Skeletal muscle cell (primary cell): Measurements from ENCODE around the gene ZNF343.
"Not testable (repeated sequence)": the region's sequence is repeated elsewhere in the genome, so short reads cannot be mapped to it uniquely, and the experiment has no call there.

Experiments
- DNase-seq: peaks from one replicate; pipeline ENCODE4 v3.0.0-alpha.2; 2010; ENCODE audit warnings: low read depth
- H3K4me3 ChIP-seq: 2 replicates; pipeline ENCODE4 v1.5.1; 2011; ENCODE audit warnings: low read depth, mild to moderate bottlenecking, control low read depth, low read length, moderate library complexity

The ZNF343 gene

GRCh38 chr20:2522826-2523429 is 14.2 kb upstream of the ZNF343 start:
- DNase-seq, H3K4me3 ChIP-seq: not testable (repeated sequence)

DNA sequence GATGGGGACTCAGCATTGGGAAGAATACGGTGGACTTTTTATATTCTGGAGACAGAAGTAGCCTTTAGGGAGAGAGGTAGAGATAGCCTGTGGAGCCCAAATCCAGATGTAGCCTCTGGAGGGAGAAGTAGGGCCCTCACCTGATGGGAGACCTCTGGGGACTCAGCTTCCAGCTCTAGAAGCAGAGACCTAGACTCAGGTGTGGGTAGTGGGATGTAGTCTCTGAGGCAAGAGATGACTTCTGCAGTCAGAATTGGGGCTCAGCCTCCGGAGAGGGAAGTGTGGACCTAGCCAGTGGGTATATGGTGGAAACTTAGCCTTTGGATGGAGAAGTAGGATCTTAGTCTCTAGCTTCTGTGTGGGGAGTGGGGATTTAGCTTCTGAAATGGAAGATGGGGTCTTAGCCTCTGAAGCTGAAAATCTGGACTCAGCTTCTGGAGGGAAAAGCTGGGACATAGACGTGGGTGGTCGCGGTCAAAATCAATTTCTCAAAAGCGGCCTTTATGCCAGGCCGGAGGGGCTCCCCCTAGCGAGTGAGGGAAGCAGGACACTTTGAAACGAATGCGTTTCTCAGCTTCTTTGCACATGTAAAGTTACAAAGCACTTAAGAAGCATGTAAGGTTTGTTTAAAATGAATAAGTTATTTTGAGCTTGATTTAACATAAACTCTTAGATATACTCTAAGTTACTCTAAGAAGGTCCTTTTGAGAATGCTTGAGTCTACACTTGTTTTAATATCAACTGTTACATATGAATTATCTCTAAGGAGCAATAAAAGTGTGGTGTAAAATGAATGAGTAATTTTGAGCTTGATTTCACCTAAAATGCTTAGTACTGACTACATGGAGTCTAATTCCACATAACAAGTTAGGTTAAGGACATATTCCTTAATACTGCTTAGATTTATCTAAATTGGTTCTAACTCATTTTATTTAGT is 12.9 kb upstream of the ZNF343 start:
- no peak overlapping the region for H3K4me3 ChIP-seq
- no peak for DNase-seq

DNA sequence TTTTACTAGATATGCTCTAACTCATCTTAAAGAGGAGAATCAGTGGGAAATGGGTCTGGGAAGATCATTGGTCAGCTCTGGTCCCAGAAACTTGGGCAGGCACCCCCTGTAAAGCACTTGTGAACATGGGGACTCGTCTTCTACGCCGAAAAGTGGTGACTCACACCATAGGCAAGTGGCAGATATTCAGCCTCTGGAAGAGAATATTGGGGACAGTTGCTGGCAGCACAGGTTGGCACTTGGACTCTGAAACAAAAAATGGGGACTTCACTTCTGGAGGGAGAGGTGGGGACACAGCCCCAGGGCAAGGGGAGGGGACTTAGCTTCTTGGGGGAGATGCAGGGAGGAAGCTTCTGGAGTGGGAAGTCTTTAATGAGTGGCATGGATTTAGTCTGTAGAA is 11.9 kb upstream of the ZNF343 start:
- no peak overlapping the region for H3K4me3 ChIP-seq
- DNase-seq = no peak

- no peak overlapping the region for H3K4me3 ChIP-seq
- DNase-seq = peak; percentile 87
These were observed 10.5 kb upstream of the ZNF343 start for GRCh38 chr20:2519115-2519809.

GRCh38 chr20:2518558-2518957 is 9.8 kb upstream of the ZNF343 start:
- H3K4me3 ChIP-seq = no peak overlapping the region
- DNase-seq = no peak

GRCh38 chr20:2518096-2518495 is 9.4 kb upstream of the ZNF343 start:
- H3K4me3 ChIP-seq = no peak overlapping the region
- DNase-seq = no peak

DNA sequence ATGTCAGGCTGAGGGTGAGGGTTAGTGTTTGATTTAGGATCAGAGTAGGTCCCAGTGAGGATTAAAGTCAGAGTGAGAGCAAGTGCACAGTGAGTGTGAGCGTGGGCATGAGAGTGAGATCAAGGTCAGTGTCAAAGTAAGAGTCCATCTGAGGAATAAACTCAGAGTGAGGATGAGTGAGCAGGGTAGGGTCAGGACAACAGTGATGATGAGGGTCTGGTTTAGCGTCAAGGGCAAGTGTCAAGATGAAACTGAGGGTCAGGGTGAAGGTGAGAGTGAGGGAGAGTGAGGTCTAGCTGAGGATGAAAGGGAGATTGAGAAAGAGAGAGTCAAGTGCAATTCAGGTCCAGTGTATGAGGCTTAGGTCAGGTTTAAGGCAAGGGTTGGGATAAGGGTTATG is 7.7 kb upstream of the ZNF343 start:
- no peak for DNase-seq

DNA sequence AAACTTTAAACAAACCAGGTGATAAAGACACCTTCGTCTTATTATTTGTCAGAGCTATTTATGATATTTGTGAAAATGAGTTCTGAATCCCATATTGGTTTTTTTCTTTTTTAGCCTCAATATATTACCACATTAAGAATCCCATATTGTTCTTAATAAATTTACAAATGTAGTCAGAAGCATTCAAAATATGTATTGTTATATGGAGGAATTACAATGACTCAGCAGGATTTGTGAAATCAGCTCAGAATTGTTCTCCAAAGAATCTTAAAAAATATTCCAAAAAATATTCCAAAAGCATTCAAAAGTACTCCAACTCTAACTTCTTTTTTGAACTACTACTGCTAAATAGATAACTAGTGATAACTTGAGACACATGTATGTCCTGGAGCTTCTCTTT is 6.5 kb upstream of the ZNF343 start:
- H3K4me3 ChIP-seq = no peak overlapping the region
- no peak for DNase-seq

More for the DNA sequence above, 7.7 kb upstream of the ZNF343 start:
- H3K4me3 ChIP-seq = no peak overlapping the region

DNA sequence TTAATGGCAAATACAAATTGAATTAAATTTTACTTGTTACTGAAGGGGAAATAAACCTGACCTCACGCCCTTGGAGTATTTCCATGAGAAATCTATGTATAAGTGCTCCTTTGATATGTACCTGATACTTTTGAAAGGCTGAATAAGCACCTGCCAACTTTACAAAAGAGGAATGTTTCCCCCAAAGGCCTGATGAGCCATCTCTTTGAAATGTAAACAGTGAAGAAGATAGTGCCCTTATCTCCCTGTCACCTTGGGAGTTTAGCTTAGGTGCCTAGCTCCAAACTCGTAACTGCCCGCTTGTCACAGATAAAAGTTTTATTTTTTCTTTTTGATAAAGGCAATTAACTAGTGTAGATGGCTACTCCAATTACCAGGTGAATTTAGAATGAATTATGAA is 1.1 kb upstream of the ZNF343 start:
- no peak overlapping the region for H3K4me3 ChIP-seq
- no peak for DNase-seq

- DNase-seq = no peak
- peak overlapping the region; percentile 92 for H3K4me3 ChIP-seq
These were observed 710 bp upstream of the ZNF343 start for GRCh38 chr20:2509468-2509781.

GRCh38 chr20:2507875-2508630 is 662 bp downstream of the ZNF343 start:
- no peak for DNase-seq
- H3K4me3 ChIP-seq = peak overlapping the region; percentile 92

GRCh38 chr20:2507464-2507863 is 1.3 kb downstream of the ZNF343 start:
- DNase-seq = no peak
- peak overlapping the region; percentile 92 for H3K4me3 ChIP-seq

DNA sequence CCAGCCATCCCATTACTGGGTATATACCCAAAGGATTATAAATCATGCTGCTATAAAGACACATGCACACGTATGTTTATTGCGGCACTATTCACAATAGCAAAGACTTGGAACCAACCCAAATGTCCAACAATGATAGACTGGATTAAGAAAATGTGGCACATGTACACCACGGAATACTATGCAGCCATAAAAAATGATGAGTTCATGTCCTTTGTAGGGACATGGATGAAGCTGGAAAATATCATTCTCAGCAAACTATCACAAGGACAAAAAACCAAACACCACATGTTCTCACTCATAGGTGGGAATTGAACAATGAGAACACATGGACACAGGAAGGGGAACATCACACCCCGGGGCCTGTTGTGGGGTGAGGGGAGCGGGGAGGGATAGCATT is 2.3 kb downstream of the ZNF343 start:
- not testable (repeated sequence) for DNase-seq, H3K4me3 ChIP-seq

GRCh38 chr20:2504803-2505202 is 3.9 kb downstream of the ZNF343 start:
- H3K4me3 ChIP-seq, DNase-seq: not testable (repeated sequence)

GRCh38 chr20:2502808-2503384 is 5.8 kb downstream of the ZNF343 start:
- not testable (repeated sequence) for H3K4me3 ChIP-seq, DNase-seq

DNA sequence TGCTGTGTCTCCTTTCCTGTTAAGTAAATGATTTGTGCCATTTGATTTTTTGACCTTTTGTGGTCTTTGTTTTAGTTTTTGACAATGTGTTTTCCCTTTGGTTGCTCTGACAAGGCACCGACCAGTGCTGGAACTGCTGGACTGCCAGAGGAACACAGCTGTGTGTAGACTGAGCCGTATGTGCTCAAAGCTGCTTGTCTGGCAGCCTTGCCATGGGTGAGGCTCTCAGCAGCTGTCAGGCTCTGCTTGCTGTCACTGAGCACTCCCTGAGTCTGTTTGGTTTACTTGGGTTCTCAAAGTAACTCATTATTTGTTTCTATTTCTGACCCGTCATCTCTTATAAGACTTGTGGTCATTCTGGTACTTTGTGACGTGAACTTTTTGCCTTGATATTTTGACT is 23.1 kb downstream of the ZNF343 start:
- DNase-seq = no peak

GRCh38 chr20:2485080-2485479 is 23.6 kb downstream of the ZNF343 start:
- no peak for DNase-seq
- H3K4me3 ChIP-seq = no peak overlapping the region

More for the DNA sequence above, 23.1 kb downstream of the ZNF343 start:
- no peak overlapping the region for H3K4me3 ChIP-seq

DNA sequence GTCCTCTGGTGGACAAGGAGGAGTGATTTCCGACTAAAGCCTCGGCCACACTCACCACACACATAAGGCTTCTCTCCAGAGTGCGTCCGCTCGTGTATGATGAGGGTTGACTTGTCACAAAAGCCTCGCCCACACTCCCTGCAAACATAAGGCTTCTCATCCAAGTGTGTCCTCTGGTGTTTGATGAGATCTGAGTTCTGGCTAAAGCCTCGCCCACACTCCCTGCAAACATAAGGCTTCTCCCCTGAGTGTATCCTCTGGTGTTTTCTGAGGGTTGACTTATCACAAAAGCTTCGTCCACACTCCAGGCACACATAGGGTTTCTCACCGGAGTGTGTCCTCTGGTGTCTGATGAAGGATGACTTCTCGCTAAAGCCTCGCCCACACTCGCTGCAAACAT is 25.2 kb downstream of the ZNF343 start:
- DNase-seq = no peak
- H3K4me3 ChIP-seq = no peak overlapping the region

DNA sequence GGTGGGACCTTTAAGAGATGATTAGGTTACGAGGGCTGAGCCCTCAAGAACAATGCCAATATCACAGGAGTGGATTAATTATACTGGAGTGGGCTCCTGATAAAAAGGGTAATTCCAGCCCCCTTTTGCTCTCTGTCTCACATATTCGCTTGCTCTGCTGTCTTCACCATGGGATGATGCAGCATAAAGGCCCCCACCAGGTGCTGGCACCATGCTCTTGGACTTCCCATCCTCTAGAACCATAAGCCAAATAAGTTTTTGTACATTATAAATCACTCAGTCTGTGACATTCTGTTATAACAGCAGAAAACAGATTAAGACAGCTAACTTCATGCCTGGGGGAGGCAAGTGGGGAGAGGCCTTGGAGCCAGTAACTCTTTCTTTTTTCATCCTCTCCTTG is 28.3 kb downstream of the ZNF343 start:
- no peak for DNase-seq
- no peak overlapping the region for H3K4me3 ChIP-seq
